ENCODE results near the gene GNG7. TPM values are rescaled to one million over a fixed set of nuclear protein-coding genes. Genes with fewer than 3 reads are reported as not detected.
A peak's percentile ranks its signal among the peaks of the same experiment; 100 is the strongest.
"Not testable (repeated sequence)": the region's sequence is repeated elsewhere in the genome, so short reads cannot be mapped to it uniquely, and the experiment has no call there.

Gene GNG7
- total RNA-seq, 2 experiments from 2014 or later: not detected

- CTCF ChIA-PET: interaction anchor here (1.3 kb wide), 1 partner anchor 108 kb away, joined by 3 read pairs; no protein-coding TSS in a partner anchor
- no peak for ATAC-seq
- Mint-ChIP-seq H3K27ac (no peak overlapping the region), H3K9me3 (ENCODE audit: low read depth) (no peaks in the 10 kb centered on the region), H3K4me3 (no peak overlapping the region), H3K36me3 (no peaks in the 10 kb centered on the region), H3K4me1 (peaks cover 5% of the 10 kb centered on the region), H3K27me3 (peaks cover 2% of the 10 kb centered on the region)
- no peak for DNase-seq
These were observed 189.7 kb downstream of the GNG7 start for GRCh38 chr19:2512523-2513431.

GRCh38 chr19:2511991-2512390 lies 190.5 kb downstream of the GNG7 start:
- DNase-seq: no peak
- CTCF ChIA-PET: interaction anchor here (1.3 kb wide), 1 partner anchor 109 kb away, joined by 3 read pairs; no protein-coding TSS in a partner anchor
- ATAC-seq: no peak
- H3K4me1 Mint-ChIP-seq: peaks cover 11% of the 10 kb centered on the region
- H3K27ac Mint-ChIP-seq: no peak overlapping the region
- H3K36me3 Mint-ChIP-seq: no peaks in the 10 kb centered on the region
- no peaks in the 10 kb centered on the region for H3K9me3 Mint-ChIP-seq (ENCODE audit: low read depth)
- H3K27me3 Mint-ChIP-seq: no peaks in the 10 kb centered on the region
- H3K4me3 Mint-ChIP-seq: no peak overlapping the region

- CTCF ChIA-PET: interaction anchor here (1.3 kb wide), 1 partner anchor 109 kb away, joined by 3 read pairs; no protein-coding TSS in a partner anchor
- DNase-seq: no peak
- no peaks in the 10 kb centered on the region for H3K36me3 Mint-ChIP-seq
- H3K9me3 Mint-ChIP-seq (ENCODE audit: low read depth): no peaks in the 10 kb centered on the region
- no peak overlapping the region for H3K27ac Mint-ChIP-seq
- ATAC-seq: no peak
- H3K27me3 Mint-ChIP-seq: no peaks in the 10 kb centered on the region
- no peak overlapping the region for H3K4me3 Mint-ChIP-seq
- H3K4me1 Mint-ChIP-seq: peaks cover 12% of the 10 kb centered on the region
These were observed 190.9 kb downstream of the GNG7 start for GRCh38 chr19:2511570-2511969.

GRCh38 chr19:2509096-2509495 lies 193.4 kb downstream of the GNG7 start:
- H3K4me1 Mint-ChIP-seq: peaks cover 18% of the 10 kb centered on the region
- CTCF ChIA-PET: no interaction called here
- no peak for ATAC-seq

GRCh38 chr19:2507109-2507508 lies 195.4 kb downstream of the GNG7 start:
- Mint-ChIP-seq H3K4me3 (peak overlapping the region; percentile 17), H3K36me3 (peaks cover 1% of the 10 kb centered on the region), H3K27ac (peak overlapping the region; percentile 74), H3K27me3 (no peaks in the 10 kb centered on the region), H3K4me1 (peaks cover 33% of the 10 kb centered on the region), H3K9me3 (ENCODE audit: low read depth) (no peaks in the 10 kb centered on the region)
- ATAC-seq (peak; percentile 54), DNase-seq (peak; percentile 71)
- CTCF ChIA-PET: interaction anchor here (0.9 to 2.5 kb wide), 2 partner anchors 72 to 104 kb away, joined by 3 to 7 read pairs; no protein-coding TSS in a partner anchor

More at GRCh38 chr19:2509096-2509495, 193.4 kb downstream of the GNG7 start:
- DNase-seq: no peak
- Mint-ChIP-seq H3K4me3 (no peak overlapping the region), H3K27me3 (no peaks in the 10 kb centered on the region), H3K27ac (no peak overlapping the region), H3K36me3 (no peaks in the 10 kb centered on the region), H3K9me3 (ENCODE audit: low read depth) (no peaks in the 10 kb centered on the region)

GRCh38 chr19:2506656-2507055 lies 195.8 kb downstream of the GNG7 start:
- not testable (repeated sequence) for H3K27me3 Mint-ChIP-seq; H3K36me3 Mint-ChIP-seq; H3K9me3 Mint-ChIP-seq (ENCODE audit: low read depth)

GRCh38 chr19:2503521-2504109 lies 198.9 kb downstream of the GNG7 start:
- peak overlapping the region; percentile 48 for H3K4me3 Mint-ChIP-seq
- CTCF ChIA-PET: interaction anchor here (0.6 to 2.1 kb wide), 9 partner anchors 9 to 774 kb away, joined by 3 to 12 read pairs (median 4); partner anchors contain the start of gene GADD45B
- peaks cover 12% of the 10 kb centered on the region for H3K27me3 Mint-ChIP-seq
- peaks cover 1% of the 10 kb centered on the region for H3K36me3 Mint-ChIP-seq
- H3K27ac Mint-ChIP-seq: peak overlapping the region; percentile 93
- ATAC-seq (peak; percentile 90), DNase-seq (peak; percentile 84)
- H3K9me3 Mint-ChIP-seq (ENCODE audit: low read depth): no peaks in the 10 kb centered on the region
- peaks cover 38% of the 10 kb centered on the region for H3K4me1 Mint-ChIP-seq

More at GRCh38 chr19:2506656-2507055, 195.8 kb downstream of the GNG7 start:
- DNase-seq, ATAC-seq, H3K4me3 Mint-ChIP-seq: not testable (repeated sequence)
- Mint-ChIP-seq H3K4me1 (peaks cover 33% of the 10 kb centered on the region), H3K27ac (peak overlapping the region; percentile 74)
- CTCF ChIA-PET: interaction anchor here (1.4 to 2.5 kb wide), 2 partner anchors 31 to 104 kb away, joined by 3 to 7 read pairs; no protein-coding TSS in a partner anchor

GRCh38 chr19:2500841-2501261 lies 201.6 kb downstream of the GNG7 start:
- DNase-seq (no peak), ATAC-seq (no peak)
- no peaks in the 10 kb centered on the region for H3K9me3 Mint-ChIP-seq (ENCODE audit: low read depth)
- H3K36me3 Mint-ChIP-seq: peaks cover 1% of the 10 kb centered on the region
- peaks cover 32% of the 10 kb centered on the region for H3K4me1 Mint-ChIP-seq
- H3K27me3 Mint-ChIP-seq: peaks cover 16% of the 10 kb centered on the region
- H3K4me3 Mint-ChIP-seq: no peak overlapping the region
- CTCF ChIA-PET: no interaction called here
- H3K27ac Mint-ChIP-seq: no peak overlapping the region

GRCh38 chr19:2500156-2500555 lies 202.3 kb downstream of the GNG7 start:
- peaks cover 1% of the 10 kb centered on the region for H3K36me3 Mint-ChIP-seq
- H3K4me3 Mint-ChIP-seq: no peak overlapping the region
- H3K27ac Mint-ChIP-seq: no peak overlapping the region
- H3K9me3 Mint-ChIP-seq (ENCODE audit: low read depth): no peaks in the 10 kb centered on the region
- peaks cover 34% of the 10 kb centered on the region for H3K4me1 Mint-ChIP-seq
- ATAC-seq (no peak), DNase-seq (no peak)
- CTCF ChIA-PET: no interaction called here
- H3K27me3 Mint-ChIP-seq: peaks cover 18% of the 10 kb centered on the region

- H3K36me3 Mint-ChIP-seq: no peaks in the 10 kb centered on the region
- no peak overlapping the region for H3K27ac Mint-ChIP-seq
- H3K27me3 Mint-ChIP-seq: peaks cover 38% of the 10 kb centered on the region
- no peak overlapping the region for H3K4me3 Mint-ChIP-seq
- ATAC-seq (no peak), DNase-seq (no peak)
- H3K4me1 Mint-ChIP-seq: peaks cover 19% of the 10 kb centered on the region
- CTCF ChIA-PET: interaction anchor here (1.1 to 1.9 kb wide), 2 partner anchors 17 to 81 kb away, joined by 3 to 5 read pairs; no protein-coding TSS in a partner anchor
- H3K9me3 Mint-ChIP-seq (ENCODE audit: low read depth): no peaks in the 10 kb centered on the region
These were observed 205.3 kb downstream of the GNG7 start for GRCh38 chr19:2497186-2497585.

- H3K27me3 Mint-ChIP-seq: peaks cover 50% of the 10 kb centered on the region
- no peak for DNase-seq
- H3K4me1 Mint-ChIP-seq: peaks cover 19% of the 10 kb centered on the region
- no peak overlapping the region for H3K27ac Mint-ChIP-seq
- no peak for ATAC-seq
- H3K4me3 Mint-ChIP-seq: peak overlapping the region; percentile 33
- CTCF ChIA-PET: interaction anchor here (0.8 to 3.3 kb wide), 4 partner anchors 18 to 118 kb away, joined by 3 to 14 read pairs (median 4); no protein-coding TSS in a partner anchor
- no peaks in the 10 kb centered on the region for H3K9me3 Mint-ChIP-seq (ENCODE audit: low read depth)
- no peaks in the 10 kb centered on the region for H3K36me3 Mint-ChIP-seq
These were observed 206.7 kb downstream of the GNG7 start for GRCh38 chr19:2495651-2496316.

- Mint-ChIP-seq H3K36me3 (no peaks in the 10 kb centered on the region), H3K27ac (no peak overlapping the region), H3K27me3 (peaks cover 53% of the 10 kb centered on the region), H3K4me3 (peak overlapping the region; percentile 70), H3K9me3 (ENCODE audit: low read depth) (no peaks in the 10 kb centered on the region), H3K4me1 (peaks cover 19% of the 10 kb centered on the region)
- CTCF ChIA-PET: interaction anchor here (0.6 to 3.3 kb wide), 8 partner anchors 8 to 118 kb away, joined by 3 to 14 read pairs (median 4); no protein-coding TSS in a partner anchor
- DNase-seq: no peak
- ATAC-seq: peak; percentile 38
These were observed 207.3 kb downstream of the GNG7 start for GRCh38 chr19:2495130-2495641.
